ENCODE measurements around the gene INPP5K.
"Not testable (repeated sequence)": the region's sequence is repeated elsewhere in the genome, so short reads cannot be mapped to it uniquely, and the experiment has no call there.

INPP5K gene

DNA sequence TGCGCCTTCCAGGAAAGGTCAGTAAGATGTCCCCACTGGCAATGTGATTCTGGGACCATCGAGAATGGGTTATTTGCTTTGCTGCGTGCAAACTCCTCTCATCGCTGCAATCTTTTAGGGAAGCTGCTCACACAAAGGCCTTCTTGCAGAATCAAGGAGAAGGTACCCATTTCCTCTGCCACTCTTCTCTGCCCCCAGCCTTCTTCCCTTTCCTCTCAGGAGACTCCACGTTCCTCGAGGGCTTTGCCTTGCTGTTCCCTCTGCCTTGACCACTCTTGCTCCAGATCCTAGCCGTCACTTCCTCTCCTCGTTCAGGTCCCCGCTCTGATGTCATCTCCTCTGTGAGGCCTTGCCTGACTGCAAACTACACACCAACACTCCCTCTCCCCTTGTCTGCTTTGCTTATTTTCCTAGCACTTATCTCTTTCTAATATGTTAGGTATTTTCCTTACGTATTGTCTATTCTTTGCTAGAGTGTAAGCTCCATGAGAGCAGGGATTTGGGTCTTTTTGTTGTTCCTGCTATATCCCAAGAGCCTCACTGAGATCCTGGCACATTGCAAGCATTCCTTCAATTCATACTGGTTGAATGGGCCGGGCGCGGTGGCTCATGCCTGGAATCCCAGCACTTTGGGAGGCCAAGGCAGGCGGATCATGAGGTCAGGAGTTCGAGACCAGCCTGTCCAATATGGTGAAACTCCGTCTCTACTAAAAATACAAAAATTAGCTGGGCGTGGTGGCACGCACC lies 55.0 kb downstream of the INPP5K start:
- DNase-seq: no peak

DNA sequence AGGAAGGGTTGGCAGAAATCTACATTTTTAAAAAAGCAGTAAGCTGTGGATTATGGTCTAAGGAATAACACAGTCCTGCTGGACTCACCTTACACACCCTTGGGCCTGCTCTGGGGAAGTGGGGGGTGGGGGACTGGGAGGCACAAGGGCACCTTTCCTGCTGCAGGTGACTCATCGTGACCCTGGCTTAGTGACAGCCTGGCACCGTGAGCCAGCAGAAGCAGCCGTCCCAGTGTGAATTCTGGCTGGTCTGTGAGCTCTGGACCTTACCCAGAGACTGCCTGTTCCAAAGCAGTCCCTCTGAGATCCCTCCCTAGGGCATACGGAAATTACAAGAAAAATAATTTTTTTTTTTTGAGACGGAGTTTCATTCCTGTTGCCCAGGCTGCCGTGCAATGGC lies 56.2 kb downstream of the INPP5K start:
- DNase-seq: no peak

GRCh38 chr17:1455797-1456599 lies 60.4 kb downstream of the INPP5K start, which contains the start of gene CRK:
TSS of gene CRK (minus strand) at chr17:1456232. CDS start at chr17:1456117, 115 bp downstream.
- DNase-seq: peak; percentile 93

DNA sequence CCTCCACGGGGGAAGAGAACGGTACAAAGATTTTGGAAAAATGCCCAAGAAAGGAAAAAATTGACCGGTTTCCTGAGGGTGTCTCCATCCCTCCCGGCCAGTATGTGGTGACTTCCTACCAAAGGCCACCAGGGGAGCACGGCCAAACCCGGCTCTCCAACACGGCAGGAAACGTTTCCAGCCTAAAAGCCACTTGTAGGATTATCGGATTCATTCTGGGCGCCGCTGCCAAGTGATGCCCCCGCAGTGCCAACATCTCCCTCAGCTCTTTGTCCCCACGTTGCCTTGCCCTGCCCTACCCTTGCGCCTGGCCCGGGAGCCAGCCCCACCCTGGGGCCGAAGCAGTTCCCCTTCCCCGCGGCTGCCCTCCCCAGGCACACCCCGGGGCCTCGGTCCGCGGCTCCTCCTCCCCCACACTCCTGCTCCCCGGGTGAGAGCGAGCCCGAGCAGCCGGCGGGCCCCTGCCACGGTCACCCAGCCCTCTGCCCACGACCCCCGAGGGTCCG lies 61.1 kb downstream of the INPP5K start:
- DNase-seq: no peak

GRCh38 chr17:1454541-1454940 lies 61.9 kb downstream of the INPP5K start:
- no peak for DNase-seq

- not testable (repeated sequence) for DNase-seq
These were observed 62.7 kb downstream of the INPP5K start for GRCh38 chr17:1453694-1454093.

DNA sequence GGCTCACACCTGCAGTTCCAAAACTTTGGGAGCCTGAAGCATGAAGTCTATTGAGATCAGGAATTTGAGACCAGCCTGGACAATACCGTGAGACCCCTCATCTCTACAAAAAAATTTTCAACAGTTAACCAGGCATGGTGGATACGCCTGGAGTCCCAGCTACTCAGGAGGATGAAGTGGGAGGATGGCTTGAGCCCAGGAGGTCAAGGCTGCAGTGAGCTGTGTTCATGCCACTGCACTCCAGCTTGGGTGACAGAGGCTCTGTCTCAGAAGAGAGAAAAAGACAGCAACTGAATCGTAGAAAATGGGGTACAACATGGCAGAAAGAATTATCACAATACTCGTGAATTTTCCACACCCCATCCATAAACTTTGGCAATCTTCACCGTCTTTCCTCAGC lies 63.6 kb downstream of the INPP5K start:
- no peak for DNase-seq

GRCh38 chr17:1450261-1450660 lies 66.2 kb downstream of the INPP5K start:
- not testable (repeated sequence) for DNase-seq

- no peak for DNase-seq
These were observed 66.9 kb downstream of the INPP5K start for GRCh38 chr17:1449412-1449967.

- no peak for DNase-seq
These were observed 69.4 kb downstream of the INPP5K start for GRCh38 chr17:1447052-1447451.

GRCh38 chr17:1446201-1446600 lies 70.2 kb downstream of the INPP5K start:
- DNase-seq: no peak

DNA sequence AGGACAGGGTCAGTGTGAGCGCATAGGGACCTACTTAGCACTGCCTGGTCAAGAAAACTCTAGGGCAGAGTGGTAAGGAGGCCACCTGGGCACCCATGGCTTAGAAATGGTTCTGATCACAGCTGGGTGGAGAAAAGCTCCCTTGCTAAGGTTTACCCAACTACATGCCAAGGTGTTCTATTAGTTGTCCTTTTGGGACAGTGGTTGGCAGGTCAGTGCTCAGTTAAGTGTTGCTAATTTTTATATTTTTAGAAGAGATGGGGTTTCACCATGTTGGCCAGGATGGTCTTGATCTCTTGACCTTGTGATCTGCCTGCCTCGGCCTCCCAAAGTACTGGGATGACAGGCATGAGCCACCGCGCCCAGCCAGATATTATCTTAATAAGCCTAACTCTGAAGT lies 70.7 kb downstream of the INPP5K start:
- not testable (repeated sequence) for DNase-seq

Measured in NCI-H1048 (cell line).